ENCODE data around the gene PER2. TPM values are rescaled to one million over a fixed set of nuclear protein-coding genes. Genes with fewer than 3 reads are reported as not detected.

Gene PER2
- total and polyA plus RNA-seq, 2 of the 4 experiments (the other 2 are of a cell fraction), result 1.7 to 3.2 TPM

DNA sequence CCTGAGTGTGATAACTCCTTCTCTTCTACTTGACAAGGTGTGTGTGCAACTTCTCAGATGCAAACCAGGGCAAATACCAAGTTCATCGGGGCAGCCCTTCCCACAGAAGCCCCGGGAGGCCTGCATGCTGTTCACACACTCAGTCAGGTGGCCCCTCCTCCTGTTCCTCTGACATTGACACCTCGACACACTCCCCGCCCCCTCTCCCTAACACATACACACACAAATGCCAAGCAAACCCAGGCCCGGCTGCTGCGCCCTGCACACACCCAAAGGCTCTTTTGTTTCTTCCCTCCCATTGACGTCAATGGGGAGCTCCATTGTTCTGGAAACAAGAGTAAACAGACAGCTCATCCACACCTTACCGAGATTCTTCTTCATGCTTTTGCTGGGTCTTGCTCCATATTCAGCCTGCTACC lies 1.7 kb upstream of the PER2 start:
- Histone ChIP-seq H3K14ac (replicated peaks; ENCODE audit: low read depth, low read length) (no peak overlapping the region), H3K27me3 (ENCODE audit: control insufficient read depth, insufficient read depth, low read length) (peaks cover 14% of the 10 kb centered on the region), H3K56ac (ENCODE audit: extremely low read depth, insufficient read depth, low read length) (no peak overlapping the region), H3K4me3 (ENCODE audit: insufficient read depth, low read depth, low read length) (no peak overlapping the region), H2AK5ac (ENCODE audit: low read depth, low read length) (no peak overlapping the region), H4K8ac (ENCODE audit: low read depth in 2 of 2, low read length in 2 of 2) (no peak overlapping the region), H3K4me2 (ENCODE audit: low read depth, low read length) (no peak overlapping the region), H2AFZ (replicated peaks; ENCODE audit: low read length, poor library complexity) (no peak overlapping the region), H3K4me1 (ENCODE audit: control insufficient read depth, insufficient read depth, low read length) (peaks cover 21% of the 10 kb centered on the region), H3K9me1 (ENCODE audit: insufficient read depth, low read length) (peaks cover 8% of the 10 kb centered on the region; the same call in 1 of the 2 replicates), H3K18ac (ENCODE audit: low read depth, low read length) (no peak overlapping the region), H2BK15ac (ENCODE audit: low read depth, low read length) (no peak overlapping the region), H4K20me1 (ENCODE audit: insufficient read depth, low read length) (no peaks in the 10 kb centered on the region; the same call in 1 of the 2 replicates), H3K23ac (ENCODE audit: low read depth, low read length) (no peak overlapping the region), H2BK120ac (ENCODE audit: low read depth, low read length) (no peak overlapping the region), H4K5ac (ENCODE audit: low read depth, low read length) (no peak overlapping the region), H2AK9ac (replicated peaks; ENCODE audit: low read depth, low read length, poor library complexity) (no peak overlapping the region), H3K4ac (ENCODE audit: low read depth, low read length) (no peak overlapping the region), H3K27ac (ENCODE audit: insufficient read depth, low read length) (no peak overlapping the region), H3K36me3 (ENCODE audit: control insufficient read depth, insufficient read depth, low read length) (no peaks in the 10 kb centered on the region), H3K79me1 (ENCODE audit: low read depth in 1 of 2, low read length in 2 of 2) (peaks cover 13 to 30% of the 10 kb centered on the region in 2 experiments), H2BK5ac (ENCODE audit: low read depth, low read length, poor library complexity, severe bottlenecking) (no peak overlapping the region), H3K9me3 (ENCODE audit: control insufficient read depth, insufficient read depth, low read length) (no peaks in the 10 kb centered on the region), H2BK20ac (ENCODE audit: low read depth, low read length) (no peak overlapping the region), H4K91ac (ENCODE audit: insufficient read depth, low read depth, low read length) (no peak overlapping the region), H3K9ac (ENCODE audit: low read depth, low read length) (no peak overlapping the region)
- ATAC-seq (ENCODE audit: low read depth) (no peak), DNase-seq (no peak)
- TF ChIP-seq POLR2A (IDR thresholded peaks at IDR 0.05; ENCODE audit: low read depth, low read length), result no peak
- TF ChIP-seq, protein P1, sequence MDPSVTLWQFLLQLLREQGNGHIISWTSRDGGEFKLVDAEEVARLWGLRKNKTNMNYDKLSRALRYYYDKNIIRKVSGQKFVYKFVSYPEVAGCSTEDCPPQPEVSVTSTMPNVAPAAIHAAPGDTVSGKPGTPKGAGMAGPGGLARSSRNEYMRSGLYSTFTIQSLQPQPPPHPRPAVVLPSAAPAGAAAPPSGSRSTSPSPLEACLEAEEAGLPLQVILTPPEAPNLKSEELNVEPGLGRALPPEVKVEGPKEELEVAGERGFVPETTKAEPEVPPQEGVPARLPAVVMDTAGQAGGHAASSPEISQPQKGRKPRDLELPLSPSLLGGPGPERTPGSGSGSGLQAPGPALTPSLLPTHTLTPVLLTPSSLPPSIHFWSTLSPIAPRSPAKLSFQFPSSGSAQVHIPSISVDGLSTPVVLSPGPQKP (IDR thresholded peaks at IDR 0.05; ENCODE audit: borderline replicate concordance, low read depth, low read length), result no peak
- TF ChIP-seq RFX5 (IDR thresholded peaks at IDR 0.05; ENCODE audit: low read depth, low read length), result no peak
- TF ChIP-seq, protein P2, sequence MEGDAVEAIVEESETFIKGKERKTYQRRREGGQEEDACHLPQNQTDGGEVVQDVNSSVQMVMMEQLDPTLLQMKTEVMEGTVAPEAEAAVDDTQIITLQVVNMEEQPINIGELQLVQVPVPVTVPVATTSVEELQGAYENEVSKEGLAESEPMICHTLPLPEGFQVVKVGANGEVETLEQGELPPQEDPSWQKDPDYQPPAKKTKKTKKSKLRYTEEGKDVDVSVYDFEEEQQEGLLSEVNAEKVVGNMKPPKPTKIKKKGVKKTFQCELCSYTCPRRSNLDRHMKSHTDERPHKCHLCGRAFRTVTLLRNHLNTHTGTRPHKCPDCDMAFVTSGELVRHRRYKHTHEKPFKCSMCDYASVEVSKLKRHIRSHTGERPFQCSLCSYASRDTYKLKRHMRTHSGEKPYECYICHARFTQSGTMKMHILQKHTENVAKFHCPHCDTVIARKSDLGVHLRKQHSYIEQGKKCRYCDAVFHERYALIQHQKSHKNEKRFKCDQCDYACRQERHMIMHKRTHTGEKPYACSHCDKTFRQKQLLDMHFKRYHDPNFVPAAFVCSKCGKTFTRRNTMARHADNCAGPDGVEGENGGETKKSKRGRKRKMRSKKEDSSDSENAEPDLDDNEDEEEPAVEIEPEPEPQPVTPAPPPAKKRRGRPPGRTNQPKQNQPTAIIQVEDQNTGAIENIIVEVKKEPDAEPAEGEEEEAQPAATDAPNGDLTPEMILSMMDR (conservative IDR thresholded peaks at IDR 0.05; ENCODE audit: low read depth, low read length), result no peak
- TF ChIP-seq SMC3 (IDR thresholded peaks at IDR 0.05; ENCODE audit: low read depth, low read length), result no peak
- TF ChIP-seq MXI1 (IDR thresholded peaks at IDR 0.05; ENCODE audit: borderline replicate concordance, low read depth, low read length), result no peak
- TF ChIP-seq RAD21 (IDR thresholded peaks at IDR 0.05; ENCODE audit: low read length), result no peak
- TF ChIP-seq MAFK (IDR thresholded peaks at IDR 0.05; ENCODE audit: low read depth, low read length), result no peak
- TF ChIP-seq CEBPB (IDR thresholded peaks at IDR 0.05; ENCODE audit: low read depth, low read length), result no peak
- TF ChIP-seq MAZ (IDR thresholded peaks at IDR 0.05; ENCODE audit: borderline replicate concordance, low read depth, low read length), result no peak
- no peak for TF ChIP-seq CHD1 (IDR thresholded peaks at IDR 0.05; ENCODE audit: low read depth, low read length)
- no peak for TF ChIP-seq RCOR1 (IDR thresholded peaks at IDR 0.05; ENCODE audit: insufficient replicate concordance, low read length)
- no peak for TF ChIP-seq NFE2L2 (IDR thresholded peaks at IDR 0.05; ENCODE audit: low read depth, low read length)
- TF ChIP-seq, protein P3, sequence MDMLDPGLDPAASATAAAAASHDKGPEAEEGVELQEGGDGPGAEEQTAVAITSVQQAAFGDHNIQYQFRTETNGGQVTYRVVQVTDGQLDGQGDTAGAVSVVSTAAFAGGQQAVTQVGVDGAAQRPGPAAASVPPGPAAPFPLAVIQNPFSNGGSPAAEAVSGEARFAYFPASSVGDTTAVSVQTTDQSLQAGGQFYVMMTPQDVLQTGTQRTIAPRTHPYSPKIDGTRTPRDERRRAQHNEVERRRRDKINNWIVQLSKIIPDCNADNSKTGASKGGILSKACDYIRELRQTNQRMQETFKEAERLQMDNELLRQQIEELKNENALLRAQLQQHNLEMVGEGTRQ (IDR thresholded peaks at IDR 0.05; ENCODE audit: low read depth, low read length), result no peak
- TF ChIP-seq BHLHE40 (IDR thresholded peaks at IDR 0.05; ENCODE audit: low read depth, low read length), result no peak
- intact Hi-C loops (cut with micrococcal nuclease) (no loop called here), dilution Hi-C loops (cut with HindIII; ENCODE audit: low sequenced_read_pairs, unreplicated experiment) (no loop called here), in situ Hi-C loops (cut with MboI; ENCODE audit: low sequenced_read_pairs) (no loop called here)
- ChIA-PET CTCF (interaction anchor here (0.5 kb wide), 1 partner anchor 1176 kb away, joined by 3 read pairs; no protein-coding TSS in a partner anchor), POLR2A (ENCODE audit: unreplicated experiment) (no interaction called here)
- BruUV-seq (replicated peaks), result no TSS peak
- WGBS, 2 experiments (ENCODE audit: extremely low coverage in 2 of 2, insufficient read length in 1 of 2), result no CpG with 5 or more reads among the region's 8 CpGs

Measured in IMR-90 (cell line).